Inflammatory macrophage treated with lipopolysaccharide for 1 hour (primary cell): ENCODE data around the gene HYAL2.

ENCODE experiments used
- DNase-seq, 2 donors: peaks; one replicate each; pipeline ENCODE4 v3.0.0-alpha.2; 2020 to 2022

Gene HYAL2

GRCh38 chr3:50350527-50351322 lies 28.2 kb upstream of the HYAL2 start, which contains the start of the genes CYB561D2 and NPRL2:
TSS of gene CYB561D2 (plus strand) at chr3:50350862. CDS start at chr3:50351434, 572 bp downstream.
TSS of gene NPRL2 (minus strand) at chr3:50350775. CDS start at chr3:50350652, 123 bp downstream.
- DNase-seq: peak; percentile 95 to 97

DNA sequence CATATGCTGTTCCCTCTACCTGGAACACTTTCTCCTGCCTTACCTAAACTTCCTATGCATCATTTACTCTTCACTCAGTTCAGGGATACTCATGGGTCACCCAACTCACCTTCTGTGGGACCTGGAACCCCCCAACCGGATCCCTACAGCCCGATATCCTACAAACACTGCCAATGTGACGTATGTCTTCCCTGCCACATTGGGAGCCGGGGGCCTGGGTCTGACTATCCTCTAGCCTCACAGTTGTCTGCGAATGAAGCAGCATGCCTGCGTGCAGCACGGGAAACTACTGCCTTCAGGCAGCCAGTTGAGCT lies 27.6 kb upstream of the HYAL2 start:
- DNase-seq: no peak

GRCh38 chr3:50347187-50347813 lies 24.8 kb upstream of the HYAL2 start:
- peak; percentile 53 to 79 for DNase-seq

DNA sequence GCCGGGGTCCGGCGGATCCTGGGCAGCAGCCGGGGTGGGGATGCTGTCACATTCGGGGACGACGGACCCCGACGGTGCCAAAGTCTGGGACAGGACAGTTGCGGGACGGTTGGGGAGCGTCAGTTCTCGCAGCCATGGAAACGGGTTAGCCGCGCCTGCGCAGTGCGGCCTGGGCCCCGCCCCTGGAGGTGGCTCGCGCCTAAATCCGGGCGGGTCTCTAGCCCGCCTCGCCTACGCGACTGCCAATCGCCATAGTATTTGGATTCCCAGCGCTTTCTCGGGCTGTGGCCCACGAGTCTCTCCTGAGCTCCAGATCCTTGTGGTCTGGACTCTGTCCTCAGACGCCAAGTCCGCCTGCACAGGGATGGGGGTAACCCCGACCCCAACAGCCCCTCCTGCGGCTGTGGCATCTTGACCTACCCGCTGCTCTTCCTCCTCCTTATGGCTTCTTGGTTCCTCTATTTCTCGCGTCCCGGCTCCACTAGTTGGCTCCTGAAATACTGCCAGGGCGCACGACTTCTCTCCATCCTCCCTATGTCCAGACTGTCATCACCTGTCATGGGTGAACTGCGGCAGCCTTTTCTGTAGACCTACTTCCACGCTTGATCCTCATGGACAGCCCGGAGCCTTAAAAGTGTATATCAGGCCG lies 23.2 kb upstream of the HYAL2 start, which contains the start of gene ZMYND10:
Gene ZMYND10 (minus strand): TSS at position 147 of the 649 bp plus-strand sequence. CDS start 153 bp downstream, outside the sequence.
- peak; percentile 72 to 88 for DNase-seq

- no peak for DNase-seq
Measured at GRCh38 chr3:50345008-50345407, 22.5 kb upstream of the HYAL2 start.

GRCh38 chr3:50342813-50343633 lies 20.5 kb upstream of the HYAL2 start:
- no peak for DNase-seq

GRCh38 chr3:50341996-50342650 lies 19.6 kb upstream of the HYAL2 start:
- no peak for DNase-seq

DNA sequence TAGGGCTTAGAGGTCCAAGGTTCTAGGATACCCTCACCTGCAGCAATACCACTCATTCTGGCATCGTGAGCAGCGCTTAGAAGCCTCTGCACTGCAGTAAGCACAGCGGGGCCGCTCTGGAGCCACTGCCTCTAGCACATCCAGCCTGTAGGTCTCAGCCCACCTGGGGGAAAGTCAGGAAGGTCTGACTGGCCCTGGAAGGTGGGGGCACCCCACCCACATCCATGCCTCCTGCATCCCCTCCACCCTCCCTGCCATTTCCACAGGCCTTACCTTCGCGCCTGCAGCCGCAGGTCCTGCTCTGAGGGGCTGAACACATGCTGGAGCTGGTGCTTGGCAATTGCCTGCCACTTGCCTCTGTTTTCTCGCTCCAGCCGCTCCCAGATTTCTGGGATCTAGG lies 19.0 kb upstream of the HYAL2 start:
- DNase-seq: no peak

- DNase-seq: peak; percentile 57 to 72
Measured at GRCh38 chr3:50340448-50341329, 18.1 kb upstream of the HYAL2 start, which contains the start of gene RASSF1. TSS of gene RASSF1 (minus strand) at chr3:50340836. CDS start at chr3:50340805, 31 bp downstream.

DNA sequence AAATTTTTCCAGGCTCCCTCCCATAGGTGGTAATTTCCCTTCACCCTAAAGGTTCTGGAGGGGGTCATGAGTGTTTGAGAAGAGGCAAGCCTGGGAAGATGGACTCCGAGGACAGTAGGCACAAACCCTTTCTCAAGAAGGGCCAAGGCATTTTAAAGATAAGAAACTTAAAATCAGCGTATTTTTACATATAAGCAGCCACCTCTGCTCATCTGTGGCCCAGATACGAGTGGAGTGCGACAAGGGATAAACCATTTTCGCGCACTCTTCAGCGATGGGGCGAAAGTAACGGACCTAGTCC lies 17.6 kb upstream of the HYAL2 start:
- DNase-seq: no peak

DNA sequence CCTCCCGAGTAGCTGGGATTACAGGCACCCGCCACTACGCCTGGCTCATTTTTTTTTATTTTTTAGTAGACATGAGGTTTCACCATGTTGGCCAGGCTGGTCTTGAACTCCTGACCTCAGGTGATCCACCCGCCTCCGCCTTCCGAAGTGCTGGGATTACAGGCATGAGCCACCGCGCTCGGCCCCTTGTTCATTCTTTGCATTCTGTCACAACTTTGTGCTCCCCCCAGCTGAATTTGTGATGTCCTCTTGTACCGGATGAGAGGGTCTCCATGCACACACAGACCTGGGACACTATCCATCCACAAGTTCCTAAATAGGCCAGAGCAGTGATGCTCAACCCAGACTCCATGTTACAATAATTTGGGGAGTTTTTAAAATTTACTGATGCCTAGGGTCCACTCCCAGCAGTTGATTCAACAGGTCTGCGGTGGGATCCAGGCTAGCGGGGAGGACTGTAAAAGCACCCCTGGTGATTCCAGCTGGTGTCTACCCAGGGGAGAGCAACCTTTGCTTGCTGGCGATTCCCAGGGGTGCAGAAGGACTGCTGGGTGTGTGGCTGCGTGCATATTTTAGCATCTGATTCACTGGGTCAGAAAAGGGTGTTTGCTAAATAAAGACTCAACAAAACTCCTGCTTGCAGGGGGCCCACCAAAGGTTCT lies 17.1 kb upstream of the HYAL2 start:
- no peak for DNase-seq

DNA sequence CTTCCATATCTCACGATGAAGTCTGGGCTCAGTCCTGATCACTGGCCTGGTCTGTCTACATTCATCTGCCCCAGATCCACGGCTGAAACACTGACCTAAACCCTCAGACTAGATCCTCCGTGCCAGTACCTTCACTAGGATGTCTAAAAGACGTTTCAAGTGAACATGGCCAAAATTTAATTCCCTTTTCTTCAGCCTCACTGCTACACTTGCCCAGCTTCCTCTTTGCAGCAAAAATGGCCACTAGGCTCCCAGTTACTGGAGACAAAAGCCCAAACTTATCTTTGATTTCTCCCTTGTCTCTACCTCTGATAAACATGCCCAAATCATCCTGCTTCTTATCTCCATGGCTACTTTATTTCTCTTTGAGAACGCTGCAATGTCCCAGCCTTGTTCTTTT lies 16.4 kb upstream of the HYAL2 start:
- DNase-seq: peak in 1 of 2 donors; percentile 56

DNA sequence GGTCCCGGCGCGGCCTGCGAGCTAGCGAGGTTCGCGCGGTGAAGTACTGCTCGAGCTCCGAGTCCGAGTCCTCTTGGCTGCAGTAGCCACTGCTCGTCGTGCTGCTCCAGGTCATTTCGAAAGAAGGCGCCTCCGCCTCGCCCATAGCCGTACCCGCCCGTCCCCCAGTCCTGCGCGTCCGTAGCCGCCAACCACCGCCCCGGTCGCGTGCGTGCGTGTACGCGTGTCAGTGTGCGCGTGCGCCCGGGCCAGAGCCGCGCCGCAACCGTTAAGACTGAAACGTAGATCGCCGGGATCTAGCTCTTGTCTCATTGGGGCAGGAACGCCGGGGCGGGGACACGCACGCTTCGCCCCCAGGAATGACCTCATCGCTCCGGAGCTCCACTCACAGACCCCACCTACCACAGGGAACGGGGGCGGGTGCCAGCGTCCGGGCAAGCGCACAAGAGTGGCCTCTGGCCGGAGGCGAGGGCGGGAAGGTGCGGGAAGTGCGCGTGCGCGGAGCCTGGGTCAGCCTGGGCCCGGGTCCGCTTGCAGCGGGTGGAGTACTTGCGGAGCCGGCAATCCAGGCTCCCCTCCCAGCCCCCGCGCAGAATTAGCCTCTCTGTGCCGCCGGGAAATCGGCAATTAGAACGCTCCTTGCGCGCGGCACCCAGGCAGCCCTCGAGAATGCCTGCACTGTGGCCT lies 14.8 kb upstream of the HYAL2 start:
- DNase-seq: peak; percentile 99

DNA sequence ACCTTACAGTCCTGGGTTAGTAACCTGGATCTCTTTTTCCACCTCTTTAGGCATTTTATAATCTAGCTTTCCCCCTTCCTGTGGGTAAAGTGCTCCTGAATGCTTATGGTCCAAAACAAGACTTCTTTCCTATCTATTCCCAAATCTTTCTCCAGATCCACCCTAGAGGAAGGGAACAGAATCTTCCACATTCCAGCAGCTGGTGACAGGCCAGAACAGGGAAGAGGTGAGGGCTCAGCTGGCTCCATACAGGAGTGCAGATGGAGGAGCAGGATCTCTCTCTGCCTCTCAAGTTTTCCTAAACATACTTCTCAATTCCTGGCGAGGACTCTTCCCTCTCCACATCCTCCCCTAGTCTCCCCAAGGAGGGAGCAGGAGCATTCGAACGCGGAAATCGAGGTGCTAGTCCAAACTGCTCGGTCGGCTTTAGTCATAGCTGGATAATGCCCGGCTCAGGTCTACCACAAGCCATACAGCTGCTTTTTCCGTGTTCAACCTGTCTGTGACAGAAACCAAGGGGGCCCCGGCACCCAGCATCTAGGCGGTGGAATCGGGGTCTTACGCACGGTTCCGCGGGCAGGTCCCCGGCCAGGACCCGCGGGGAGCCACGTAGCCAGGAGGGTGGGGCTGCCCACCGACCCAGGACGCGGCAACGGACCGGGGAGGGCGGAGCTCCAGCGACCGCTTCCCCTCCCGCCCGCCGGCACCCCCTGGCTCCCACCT lies 14.1 kb upstream of the HYAL2 start:
- no peak for DNase-seq

DNA sequence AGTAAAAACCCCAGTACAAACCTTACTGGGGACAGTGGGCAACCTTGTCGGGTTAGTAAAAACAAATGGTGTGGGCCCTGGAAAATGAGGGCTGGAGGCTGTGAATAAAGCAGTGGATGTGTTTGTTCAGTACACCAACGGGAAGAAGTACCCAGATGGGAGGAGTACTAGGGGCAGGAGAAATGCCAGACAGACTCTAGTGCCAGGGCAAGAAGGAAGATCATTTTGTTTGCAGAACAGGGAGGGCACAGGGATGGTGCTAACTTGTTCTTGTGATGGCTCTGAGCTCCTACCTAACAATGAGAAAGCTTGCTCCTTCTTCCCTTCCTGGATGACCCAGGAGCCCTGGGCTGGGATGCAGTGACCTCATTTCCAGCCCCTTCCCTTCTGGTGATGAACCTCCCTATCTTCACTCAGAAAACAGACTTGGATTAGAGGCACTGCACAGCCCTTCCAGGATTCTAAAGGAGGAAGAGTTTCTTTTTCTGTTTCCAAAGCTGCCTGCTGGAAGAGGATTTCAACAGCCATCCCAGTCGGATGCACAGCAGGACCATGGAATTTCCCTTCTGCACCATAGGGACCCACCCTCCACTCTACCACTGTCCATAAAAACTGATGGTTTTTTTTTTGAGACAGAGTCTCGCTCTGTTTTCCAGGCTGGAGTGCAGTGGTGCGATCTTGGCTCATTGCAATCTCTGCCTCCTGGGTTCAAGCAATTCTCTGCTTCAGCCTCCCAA lies 12.0 kb upstream of the HYAL2 start:
- DNase-seq: no peak

DNA sequence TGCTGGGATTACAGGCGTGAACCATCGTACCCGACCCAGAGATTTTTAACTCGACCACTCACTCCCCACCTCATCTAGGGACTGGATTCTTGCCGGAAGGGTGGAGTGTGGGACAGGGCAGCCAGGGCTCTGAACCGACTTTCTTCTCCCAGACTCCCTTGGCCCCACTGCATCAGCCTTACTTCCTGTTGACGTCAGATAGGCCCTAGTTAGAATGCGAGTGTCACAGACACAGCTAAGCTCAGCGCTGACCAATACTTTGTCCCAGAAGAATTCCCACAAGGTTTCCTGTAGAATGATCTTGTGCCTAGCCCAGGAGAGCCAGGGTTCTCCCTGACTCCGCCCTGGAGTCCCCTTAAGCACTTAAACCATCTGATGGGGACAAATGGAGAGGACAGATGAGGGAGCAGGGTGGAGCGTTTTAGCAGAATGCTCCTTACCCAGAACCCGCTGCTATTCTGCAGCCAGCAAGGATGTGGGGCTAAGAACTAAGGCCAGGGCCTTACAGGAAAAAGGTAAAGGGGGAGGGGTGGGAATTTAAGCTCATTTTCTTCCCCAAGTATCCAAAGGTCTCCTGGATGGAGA lies 11.3 kb upstream of the HYAL2 start:
- no peak for DNase-seq

DNA sequence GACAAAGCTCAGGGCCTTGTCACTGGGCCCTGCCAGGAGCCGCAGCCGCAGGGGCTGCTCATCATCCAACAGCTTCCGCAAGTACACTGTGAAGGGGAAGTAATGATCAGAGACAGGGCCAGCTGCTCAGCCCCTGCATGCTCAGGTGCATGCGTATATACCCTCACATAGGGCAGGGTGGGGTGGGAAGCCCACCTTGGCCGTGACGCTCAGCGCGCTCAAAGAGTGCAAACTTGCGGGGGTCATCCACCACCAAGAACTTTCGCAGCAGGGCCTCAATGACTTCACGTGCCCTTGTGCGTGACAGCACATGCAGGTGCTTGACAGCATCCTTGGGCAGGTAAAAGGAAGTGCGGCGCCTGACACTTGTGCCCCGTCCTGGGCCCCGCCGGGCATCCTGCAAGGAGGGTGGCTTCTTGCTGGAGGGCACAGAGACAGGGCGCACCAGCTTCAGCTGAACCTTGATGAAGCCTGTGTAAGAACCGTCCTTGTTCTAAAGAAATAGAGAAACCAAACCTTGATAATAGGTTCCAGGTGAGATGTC lies 8.9 kb upstream of the HYAL2 start:
- no peak for DNase-seq

DNA sequence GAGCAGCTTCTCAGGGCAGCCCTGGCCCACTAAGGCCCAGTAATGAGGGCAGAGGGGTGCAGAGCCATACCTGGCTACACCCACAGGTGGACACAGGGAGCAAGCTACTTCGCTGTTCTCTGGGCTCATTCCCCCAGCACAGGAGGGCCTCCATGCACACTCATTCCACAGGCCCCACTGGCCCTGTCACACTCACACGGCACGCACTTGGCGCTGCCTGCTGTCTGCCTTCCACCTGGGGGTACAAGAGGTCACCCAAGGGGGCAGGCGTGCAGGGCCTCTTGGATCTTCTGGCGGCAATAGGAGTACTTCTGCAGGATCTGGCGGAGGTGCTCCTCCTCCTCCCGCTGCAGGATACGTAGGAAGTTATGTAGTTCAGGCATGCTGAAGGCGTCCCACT lies 7.8 kb upstream of the HYAL2 start:
- DNase-seq: no peak
